Subcutaneous abdominal adipose tissue (tissue), 5 donors: ENCODE measurements around the gene CFAP157.

Experiments
- H3K27ac ChIP-seq: one replicate; pipeline ENCODE4 v1.7.0; 2013; ENCODE audit warnings: low read depth, mild to moderate bottlenecking, inconsistent platforms, low read length, moderate library complexity
- H3K27me3 ChIP-seq, 5 donors: one replicate each; pipeline ENCODE4 v1.7.0; 2013; ENCODE audit warnings: low read length in 5 of 5, inconsistent platforms in 1 of 5; ENCODE audit not compliant: control insufficient read depth in 5 of 5, insufficient read depth in 4 of 5
- H3K36me3 ChIP-seq, 5 donors: one replicate each; pipeline ENCODE4 v1.7.0; 2013; ENCODE audit warnings: low read length in 5 of 5; ENCODE audit not compliant: control insufficient read depth in 5 of 5, insufficient read depth in 5 of 5
- H3K4me1 ChIP-seq, 5 donors: one replicate each; pipeline ENCODE4 v1.7.0; 2013; ENCODE audit warnings: low read length in 5 of 5, mild to moderate bottlenecking in 3 of 5, moderate library complexity in 1 of 5; ENCODE audit not compliant: control insufficient read depth in 5 of 5, insufficient read depth in 5 of 5
- H3K4me3 ChIP-seq, 5 donors: one replicate each; pipeline ENCODE4 v1.7.0; 2013; ENCODE audit warnings: low read length in 5 of 5, low read depth in 1 of 5
- H3K9ac ChIP-seq, 5 donors: one replicate each; pipeline ENCODE4 v1.7.0; 2013; ENCODE audit warnings: low read length in 5 of 5, mild to moderate bottlenecking in 4 of 5, moderate library complexity in 3 of 5
- H3K9me3 ChIP-seq, 5 donors: one replicate each; pipeline ENCODE4 v1.7.0; 2013; ENCODE audit warnings: low read length in 5 of 5; ENCODE audit not compliant: control insufficient read depth in 5 of 5
- donor health status: healthy.
- donor health status: healthy.
- donor health status: healthy.
- donor health status: healthy.
- donor health status: healthy.

The CFAP157 gene

DNA sequence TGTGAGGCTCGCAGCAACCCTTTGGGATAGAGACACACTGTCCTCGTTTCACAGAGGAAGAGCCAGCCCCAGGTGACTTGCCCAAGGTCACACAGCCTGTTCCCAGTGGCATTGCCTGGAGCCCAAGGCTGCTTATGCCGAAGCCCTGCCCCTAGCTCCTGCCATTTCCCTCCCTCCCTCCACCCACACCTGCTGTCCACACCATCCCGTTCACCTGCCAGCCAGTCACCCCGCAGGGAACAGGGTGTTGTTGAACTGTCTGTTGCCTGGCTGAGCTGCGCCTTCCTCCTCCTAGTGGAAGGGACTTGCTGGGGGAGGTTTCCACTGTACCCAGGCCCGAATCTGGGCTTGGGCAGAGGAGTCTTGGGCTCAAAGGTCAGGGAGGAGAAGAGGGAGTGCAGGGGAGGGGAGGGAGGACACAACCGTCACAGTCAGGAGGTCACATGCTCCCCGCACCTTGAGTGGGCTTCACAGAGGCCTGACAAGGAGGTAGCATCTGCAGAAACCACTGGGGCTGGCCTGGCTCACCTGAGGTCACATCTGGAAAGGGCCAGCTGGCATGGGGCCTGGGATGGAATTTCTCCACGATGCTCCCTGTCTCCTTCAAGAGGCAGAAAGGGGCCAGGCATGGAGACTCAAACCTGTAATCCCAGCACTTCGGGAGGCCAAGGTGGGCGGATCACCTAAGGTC is 15.4 kb downstream of the CFAP157 start:
- Histone ChIP-seq H3K27me3 (no peaks in the 10 kb centered on the region), H3K4me1 (peaks cover 0 to 22% (median 15%) of the 10 kb centered on the region in 5 donors), H3K4me3 (no peak overlapping the region), H3K27ac (no peak overlapping the region), H3K9ac (no peak overlapping the region), H3K36me3 (no peaks in the 10 kb centered on the region), H3K9me3 (no peaks in the 10 kb centered on the region)

DNA sequence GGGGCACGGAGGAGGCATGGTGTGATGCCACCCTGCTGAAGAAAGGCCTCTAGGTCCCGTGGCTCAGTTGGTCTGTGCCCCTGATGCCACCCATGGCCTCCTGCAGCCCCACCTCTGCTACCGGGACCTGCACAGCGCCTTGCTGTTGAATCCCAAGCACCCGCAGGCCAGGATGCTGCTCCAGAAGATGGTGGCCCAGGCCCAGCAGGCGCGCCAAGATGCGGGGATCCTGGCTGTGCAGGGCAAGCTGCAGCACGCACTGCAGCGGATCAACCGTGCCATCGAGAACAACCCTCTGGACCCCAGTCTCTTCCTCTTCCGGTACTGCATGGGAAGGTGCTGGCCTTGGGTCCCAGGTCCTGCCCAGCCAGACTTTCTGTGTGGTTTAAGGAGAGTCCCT is 16.2 kb downstream of the CFAP157 start:
- no peak overlapping the region for H3K9ac ChIP-seq

DNA sequence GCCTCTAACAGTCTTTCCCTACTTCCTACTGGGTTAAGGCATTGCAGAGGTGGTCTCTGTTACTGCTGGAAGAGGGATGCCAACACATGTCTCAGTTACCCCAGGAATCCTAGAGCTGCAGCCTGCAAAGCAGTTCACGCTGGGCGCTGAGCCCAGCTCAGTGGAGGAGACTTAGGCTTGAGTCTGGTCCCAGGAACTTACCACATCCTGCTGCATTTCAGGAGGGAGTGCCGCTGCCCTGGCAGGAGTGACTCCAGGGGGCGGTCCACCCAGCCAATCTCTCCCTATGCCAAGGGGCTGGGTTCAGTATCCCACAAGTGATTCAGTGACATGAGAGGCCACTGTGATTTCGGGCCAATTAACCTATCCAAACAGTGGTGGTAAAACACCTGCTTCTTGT is 16.7 kb downstream of the CFAP157 start:
- Histone ChIP-seq H3K4me3 (no peak overlapping the region), H3K27me3 (no peaks in the 10 kb centered on the region), H3K36me3 (no peaks in the 10 kb centered on the region), H3K9ac (no peak overlapping the region), H3K27ac (no peak overlapping the region), H3K4me1 (peaks cover 0 to 19% (median 15%) of the 10 kb centered on the region in 5 donors), H3K9me3 (no peaks in the 10 kb centered on the region)

More for the DNA sequence above, 16.2 kb downstream of the CFAP157 start:
- Histone ChIP-seq H3K36me3 (no peaks in the 10 kb centered on the region), H3K27me3 (no peaks in the 10 kb centered on the region), H3K9me3 (no peaks in the 10 kb centered on the region), H3K4me3 (no peak overlapping the region), H3K27ac (no peak overlapping the region), H3K4me1 (peaks cover 0 to 19% (median 15%) of the 10 kb centered on the region in 5 donors)

DNA sequence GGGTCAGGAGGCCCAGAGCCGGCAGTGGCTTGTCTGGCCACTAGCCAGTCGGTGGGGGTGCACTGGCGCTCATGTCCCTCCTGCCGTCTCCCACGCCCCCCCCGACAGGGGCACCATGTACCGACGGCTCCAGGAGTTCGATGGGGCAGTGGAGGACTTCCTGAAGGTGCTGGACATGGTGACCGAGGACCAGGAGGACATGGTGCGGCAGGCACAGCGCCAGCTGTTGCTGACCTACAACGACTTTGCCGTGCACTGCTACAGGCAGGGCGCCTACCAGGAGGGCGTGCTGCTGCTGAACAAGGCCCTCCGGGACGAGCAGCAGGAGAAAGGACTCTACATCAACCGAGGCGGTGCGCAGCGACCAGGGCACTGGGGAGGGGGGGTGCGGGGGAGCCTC is 17.2 kb downstream of the CFAP157 start:
- Histone ChIP-seq H3K36me3 (no peaks in the 10 kb centered on the region), H3K4me3 (no peak overlapping the region), H3K27ac (no peak overlapping the region), H3K4me1 (peaks cover 0 to 19% (median 15%) of the 10 kb centered on the region in 5 donors), H3K9me3 (no peaks in the 10 kb centered on the region), H3K27me3 (no peaks in the 10 kb centered on the region), H3K9ac (no peak overlapping the region)

DNA sequence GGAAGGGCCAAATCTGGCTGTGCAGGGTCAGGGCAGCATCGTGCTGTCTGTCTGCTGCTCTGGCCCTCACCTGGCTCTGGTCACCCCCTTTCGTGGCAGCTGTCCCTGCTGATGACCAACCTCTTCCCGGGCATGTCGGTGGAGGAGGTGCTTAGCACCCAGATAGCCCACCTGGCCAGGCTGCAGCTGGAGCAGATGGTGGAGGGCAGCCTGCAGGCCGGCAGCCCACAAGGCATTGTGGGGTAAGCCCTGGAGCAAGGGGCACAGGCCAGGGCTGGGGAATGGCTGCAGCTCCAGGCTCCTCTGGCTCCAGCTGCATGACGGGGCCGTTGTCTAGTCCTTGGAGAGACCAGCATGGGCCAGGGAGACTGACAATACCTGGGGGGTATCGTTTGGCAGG is 20.1 kb downstream of the CFAP157 start:
- no peaks in the 10 kb centered on the region for H3K9me3 ChIP-seq
- peaks cover 0 to 21% (median 8%) of the 10 kb centered on the region in 5 donors for H3K36me3 ChIP-seq
- H3K27me3 ChIP-seq: no peaks in the 10 kb centered on the region
- H3K9ac ChIP-seq: no peak overlapping the region
- H3K4me1 ChIP-seq: peaks cover 0 to 19% (median 15%) of the 10 kb centered on the region in 5 donors
- H3K27ac ChIP-seq: no peak overlapping the region
- H3K4me3 ChIP-seq: no peak overlapping the region

DNA sequence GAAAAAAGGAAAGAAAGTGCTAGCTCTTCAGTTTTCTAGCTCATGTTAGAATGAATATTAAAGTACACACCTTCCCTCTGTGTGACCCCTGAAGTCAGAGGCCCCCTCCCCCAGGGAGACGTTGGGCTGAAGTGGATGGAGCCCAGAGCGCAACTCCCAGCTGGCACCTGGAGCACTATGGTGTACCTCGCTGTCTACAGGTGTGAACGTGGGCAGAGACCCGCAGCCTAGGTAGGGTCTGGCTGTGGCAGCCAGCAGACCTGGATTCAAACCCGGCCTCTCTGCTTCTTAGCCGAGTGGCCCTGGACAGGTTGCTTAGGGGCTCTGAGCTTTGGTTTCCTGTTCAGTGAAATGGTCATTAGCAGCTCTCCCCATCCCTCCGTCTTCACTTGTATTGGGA is 22.0 kb downstream of the CFAP157 start:
- H3K36me3 ChIP-seq: peaks cover 0 to 37% (median 21%) of the 10 kb centered on the region in 5 donors
- H3K27ac ChIP-seq: no peak overlapping the region
- no peak overlapping the region for H3K4me3 ChIP-seq
- no peaks in the 10 kb centered on the region for H3K9me3 ChIP-seq
- peaks cover 0 to 12% (median 11%) of the 10 kb centered on the region in 5 donors for H3K4me1 ChIP-seq
- no peak overlapping the region for H3K9ac ChIP-seq
- no peaks in the 10 kb centered on the region for H3K27me3 ChIP-seq

DNA sequence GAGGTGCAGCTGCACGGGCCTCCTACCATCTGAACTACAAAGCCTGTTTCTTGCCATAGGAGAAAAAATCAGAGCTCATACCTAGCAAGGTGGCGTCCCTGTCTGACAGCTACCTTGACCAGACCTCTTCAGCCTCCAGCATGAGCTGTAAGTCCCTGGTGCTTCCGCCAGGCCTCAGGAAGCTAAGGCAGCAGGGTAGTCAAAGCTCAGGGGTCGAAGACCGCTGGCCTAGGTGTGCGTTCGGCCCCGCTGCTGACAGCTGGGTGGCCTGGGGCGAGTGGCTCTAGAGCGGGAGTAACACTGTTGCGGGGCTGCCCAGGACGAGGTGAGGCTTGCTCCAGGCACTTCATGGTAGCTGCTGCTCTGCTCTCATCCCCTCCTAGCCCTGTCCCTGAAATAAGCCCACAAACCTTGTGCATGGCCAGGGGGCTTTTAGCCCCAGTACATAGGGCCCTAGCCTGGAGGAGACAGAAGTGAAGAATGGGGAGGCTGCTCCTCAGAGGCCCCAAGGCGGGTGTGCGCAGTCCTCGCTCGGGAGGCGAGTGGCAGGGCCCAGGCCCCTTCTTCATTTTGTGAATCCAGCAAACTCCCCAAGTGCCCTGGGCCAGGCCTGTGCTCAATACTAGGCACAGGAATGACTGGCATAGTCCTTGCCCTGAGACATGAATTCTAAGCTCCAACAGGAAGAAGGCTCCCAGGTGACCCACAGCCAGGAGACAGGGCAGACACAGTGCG is 22.9 kb downstream of the CFAP157 start:
- H3K4me3 ChIP-seq: no peak overlapping the region
- H3K9me3 ChIP-seq: no peaks in the 10 kb centered on the region
- H3K27me3 ChIP-seq: no peaks in the 10 kb centered on the region
- peaks cover 4 to 13% (median 10%) of the 10 kb centered on the region in 5 donors for H3K4me1 ChIP-seq
- H3K27ac ChIP-seq: no peak overlapping the region
- H3K36me3 ChIP-seq: peaks cover 0 to 37% (median 21%) of the 10 kb centered on the region in 5 donors
- no peak overlapping the region for H3K9ac ChIP-seq

DNA sequence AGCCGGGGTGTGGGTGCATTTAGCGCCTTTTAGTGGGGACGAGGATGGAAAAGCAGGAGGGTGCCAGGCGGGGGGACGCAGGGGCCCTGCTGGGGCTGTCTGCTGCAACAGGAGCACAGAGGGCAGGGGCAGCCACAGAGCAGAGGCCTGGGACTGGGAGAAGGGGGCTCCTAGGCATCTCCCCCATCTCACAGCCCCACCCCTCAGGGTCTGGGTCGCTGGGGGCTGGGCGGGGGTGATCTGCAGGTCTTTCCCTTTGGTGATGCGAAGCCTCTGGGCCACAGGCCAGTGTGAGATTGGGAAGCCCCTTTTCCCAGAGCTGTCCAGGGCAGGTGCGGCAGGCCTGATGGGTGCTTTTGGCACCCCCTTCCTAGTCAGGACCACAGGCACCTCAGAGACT is 23.5 kb downstream of the CFAP157 start:
- Histone ChIP-seq H3K27ac (no peak overlapping the region), H3K9ac (no peak overlapping the region), H3K4me1 (peaks cover 4 to 13% (median 8%) of the 10 kb centered on the region in 5 donors), H3K36me3 (peaks cover 0 to 37% (median 21%) of the 10 kb centered on the region in 5 donors), H3K27me3 (no peaks in the 10 kb centered on the region), H3K9me3 (no peaks in the 10 kb centered on the region), H3K4me3 (no peak overlapping the region)

DNA sequence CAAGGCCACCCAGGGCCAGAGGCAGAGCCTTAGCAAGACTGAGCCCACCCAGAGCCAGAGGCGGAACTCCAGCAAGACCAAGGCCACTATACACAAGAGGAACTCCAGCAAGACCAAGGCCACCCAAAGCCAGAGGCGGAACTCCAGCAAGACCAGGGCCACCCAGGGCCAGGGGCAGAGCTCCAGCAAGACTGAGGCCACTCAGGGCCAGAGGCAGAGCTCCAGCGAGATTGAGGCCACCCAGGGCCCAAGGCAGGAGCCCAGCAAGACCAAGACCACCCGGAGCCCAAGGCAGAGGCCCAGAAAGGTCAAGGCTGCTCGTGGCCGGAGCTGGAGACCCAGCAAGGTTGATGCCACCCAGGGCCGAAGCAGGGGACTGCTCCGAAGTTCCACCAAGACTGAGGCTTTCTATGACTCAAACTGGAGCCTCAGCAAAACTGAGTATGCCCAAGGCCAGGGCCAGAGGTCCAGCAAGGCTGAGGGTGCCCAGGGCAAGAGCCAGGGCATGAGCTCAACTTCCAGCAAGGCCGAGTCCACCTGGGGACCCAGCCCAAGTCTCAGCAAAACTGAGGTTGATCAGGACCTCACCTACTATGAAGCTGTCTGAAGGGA is 24.1 kb downstream of the CFAP157 start:
- Histone ChIP-seq H3K27me3 (no peaks in the 10 kb centered on the region), H3K9me3 (no peaks in the 10 kb centered on the region), H3K4me3 (no peak overlapping the region), H3K9ac (no peak overlapping the region), H3K27ac (no peak overlapping the region), H3K4me1 (peaks cover 8 to 19% (median 14%) of the 10 kb centered on the region in 5 donors), H3K36me3 (peaks cover 0 to 37% (median 21%) of the 10 kb centered on the region in 5 donors)

DNA sequence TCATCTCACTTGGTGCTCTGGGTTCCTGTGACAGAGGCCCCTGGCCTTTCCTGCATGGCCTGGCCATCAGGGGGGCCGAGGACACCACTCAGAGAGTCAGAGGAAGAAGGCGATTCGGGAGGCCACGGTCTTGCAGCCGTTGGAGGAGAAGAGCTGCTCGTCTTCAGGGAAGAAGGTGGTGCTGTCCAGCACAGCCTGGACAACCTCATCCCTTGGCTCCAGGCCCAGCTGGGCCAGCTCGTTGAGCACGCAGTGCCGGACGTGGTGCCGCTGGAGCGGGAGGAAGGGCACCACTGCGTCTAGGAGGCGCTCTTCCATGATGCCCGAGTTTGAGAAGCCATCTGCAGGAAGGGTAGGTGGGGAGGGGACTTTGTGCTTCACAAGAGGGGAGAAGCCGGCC is 25.1 kb downstream of the CFAP157 start:
- Histone ChIP-seq H3K27me3 (no peaks in the 10 kb centered on the region), H3K27ac (no peak overlapping the region), H3K4me3 (no peak overlapping the region), H3K9me3 (no peaks in the 10 kb centered on the region), H3K36me3 (peaks cover 0 to 37% (median 21%) of the 10 kb centered on the region in 5 donors), H3K9ac (no peak overlapping the region), H3K4me1 (peaks cover 8 to 19% (median 14%) of the 10 kb centered on the region in 5 donors)
